Spinal cord (tissue), 10 donors: ENCODE results near the gene SPEM3. TPM values are rescaled to one million over a fixed set of nuclear protein-coding genes. Genes with fewer than 3 reads are reported as not detected.
"Not testable (repeated sequence)": the region's sequence is repeated elsewhere in the genome, so short reads cannot be mapped to it uniquely, and the experiment has no call there.

ENCODE experiments used
- DNase-seq, 6 donors: peaks; one replicate each; pipeline versions ENCODE4 v3.0.0 to v3.0.0-alpha.2; 2013 to 2015; ENCODE audit warnings: low spot score in 6 of 6, low read depth in 4 of 6
- H3K27ac ChIP-seq: one replicate; pipeline ENCODE4 v1.5.1; 2013; ENCODE audit warnings: low read depth, low read length, control low read depth
- H3K27me3 ChIP-seq: one replicate; pipeline ENCODE4 v1.6.1; 2013; ENCODE audit warnings: low read length; ENCODE audit not compliant: control insufficient read depth, insufficient read depth
- H3K36me3 ChIP-seq: one replicate; pipeline ENCODE4 v1.6.1; 2013; ENCODE audit warnings: low read length; ENCODE audit not compliant: control insufficient read depth, insufficient read depth
- H3K4me1 ChIP-seq: one replicate; pipeline ENCODE4 v1.6.1; 2013; ENCODE audit warnings: low read length; ENCODE audit not compliant: control insufficient read depth, insufficient read depth
- H3K4me3 ChIP-seq: one replicate; pipeline ENCODE4 v1.5.1; 2013; ENCODE audit warnings: low read depth, low read length, control low read depth
- H3K9me3 ChIP-seq: one replicate; pipeline ENCODE4 v1.6.1; 2013; ENCODE audit warnings: low read length; ENCODE audit not compliant: control insufficient read depth, insufficient read depth
- WGBS: methylation state at CpG from one replicate; pipeline ENCODE4 v1.1.5; 2013; ENCODE audit warnings: missing lambda C conversion rate; ENCODE audit not compliant: insufficient coverage; 5-methylcytosine and 5-hydroxymethylcytosine counted together
- polyA plus RNA-seq, 2 donors: library from polyadenylated mRNA; unstranded; fragments of 120-200 nt; gene quantifications; one replicate each; pipeline ENCODE4 v1.2.1, GENCODE V29; 2013; ENCODE audit not compliant: insufficient read length in 2 of 2
- total RNA-seq, 2 donors: library from RNA; depleted of rRNA in 1 of 2; stranded (reverse); fragments of 120-200 nt in 1 of 2; fragments of >200 nt in 1 of 2; gene quantifications; one replicate each; pipeline versions ENCODE4 v1.2.3 to v1.2.4, GENCODE V29; 2013 to 2014
- donor health status: healthy.

Gene SPEM3
- total and polyA plus RNA-seq, 4 donors = 0.05 TPM; not detected in 3

DNA sequence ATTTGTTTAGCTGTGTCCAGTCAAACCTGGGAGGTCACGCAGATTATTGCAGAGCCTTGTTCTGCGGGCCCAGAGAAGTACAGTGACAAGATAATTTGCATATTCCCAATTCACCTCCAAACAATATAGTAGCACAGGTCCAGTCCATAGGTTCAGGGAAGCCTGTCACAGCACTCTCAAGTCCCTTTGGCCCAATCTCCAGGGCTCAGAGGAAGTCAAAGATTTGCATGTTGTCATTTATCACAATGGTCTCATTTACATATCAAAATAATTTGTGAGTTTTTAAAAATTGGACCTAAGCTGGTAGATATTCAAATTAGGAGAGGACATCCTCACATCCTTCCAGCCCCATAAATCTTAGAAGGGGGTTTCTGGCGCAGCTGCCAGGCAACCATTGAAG lies 38.8 kb downstream of the SPEM3 start:
- H3K4me1 ChIP-seq = peaks cover 17% of the 10 kb centered on the region
- H3K4me3 ChIP-seq = no peak overlapping the region
- peaks cover 54% of the 10 kb centered on the region for H3K36me3 ChIP-seq
- H3K27me3 ChIP-seq = no peaks in the 10 kb centered on the region
- 57% methylated on average over 3 of the region's 3 CpGs for WGBS
- H3K27ac ChIP-seq = no peak overlapping the region
- no peak for DNase-seq
- no peaks in the 10 kb centered on the region for H3K9me3 ChIP-seq

DNA sequence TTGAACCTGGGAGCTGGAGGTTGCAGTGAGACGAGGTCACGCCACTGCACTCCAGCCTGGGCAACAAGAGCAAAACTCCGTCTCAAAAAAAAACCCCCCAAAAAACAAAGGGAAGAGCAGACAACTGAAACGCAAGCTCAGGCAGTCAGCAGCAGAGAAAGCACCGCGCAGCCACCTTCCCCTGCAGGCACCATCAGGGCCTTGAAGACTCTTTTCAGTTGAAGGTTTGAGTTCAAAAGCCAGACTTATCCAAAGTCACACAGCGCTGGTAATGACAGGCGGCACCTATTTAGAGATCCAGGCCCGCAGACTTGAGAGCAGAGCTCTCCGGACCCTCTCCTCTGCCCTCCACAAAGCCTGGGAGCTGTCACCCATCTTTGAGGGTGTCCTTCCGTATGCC lies 39.6 kb downstream of the SPEM3 start:
- Histone ChIP-seq H3K4me3 (no peak overlapping the region), H3K9me3 (no peaks in the 10 kb centered on the region), H3K27me3 (no peaks in the 10 kb centered on the region), H3K36me3 (peaks cover 46% of the 10 kb centered on the region), H3K27ac (no peak overlapping the region), H3K4me1 (peaks cover 17% of the 10 kb centered on the region)
- DNase-seq = no peak
- WGBS = 94% methylated on average over 9 of the region's 11 CpGs

DNA sequence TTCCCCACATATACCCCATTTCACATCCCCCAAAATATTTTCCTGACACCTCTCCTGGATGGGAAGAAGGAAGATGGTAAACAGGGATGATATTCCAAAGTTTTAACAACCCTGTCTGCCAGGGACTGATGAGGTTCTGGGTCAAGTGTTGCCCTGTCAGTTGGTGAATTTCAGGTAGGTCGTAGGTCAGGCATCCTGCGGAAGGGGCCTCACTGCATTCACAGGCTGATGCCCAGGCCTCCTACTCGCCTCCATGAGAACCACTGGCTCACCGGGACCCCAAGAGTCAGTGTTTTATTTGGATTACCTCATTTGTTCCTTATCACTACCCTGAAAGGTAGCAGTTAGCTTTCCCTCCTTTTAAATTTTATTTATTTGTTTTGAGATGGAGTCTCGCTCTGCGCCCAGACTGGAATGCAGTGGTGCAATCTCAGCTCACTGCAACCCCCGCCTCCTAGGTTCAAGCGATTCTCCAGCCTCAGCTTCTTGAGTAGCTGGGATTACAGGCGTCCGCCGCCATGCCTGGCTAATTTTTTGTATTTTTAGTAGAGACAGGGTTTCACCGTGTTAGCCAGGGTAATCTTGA lies 40.2 kb downstream of the SPEM3 start:
- Histone ChIP-seq H3K36me3 (peaks cover 40% of the 10 kb centered on the region), H3K9me3 (no peaks in the 10 kb centered on the region), H3K27me3 (no peaks in the 10 kb centered on the region), H3K4me3 (no peak overlapping the region), H3K27ac (no peak overlapping the region), H3K4me1 (peaks cover 17% of the 10 kb centered on the region)
- WGBS = 83% methylated on average over 5 of the region's 12 CpGs
- DNase-seq = no peak

DNA sequence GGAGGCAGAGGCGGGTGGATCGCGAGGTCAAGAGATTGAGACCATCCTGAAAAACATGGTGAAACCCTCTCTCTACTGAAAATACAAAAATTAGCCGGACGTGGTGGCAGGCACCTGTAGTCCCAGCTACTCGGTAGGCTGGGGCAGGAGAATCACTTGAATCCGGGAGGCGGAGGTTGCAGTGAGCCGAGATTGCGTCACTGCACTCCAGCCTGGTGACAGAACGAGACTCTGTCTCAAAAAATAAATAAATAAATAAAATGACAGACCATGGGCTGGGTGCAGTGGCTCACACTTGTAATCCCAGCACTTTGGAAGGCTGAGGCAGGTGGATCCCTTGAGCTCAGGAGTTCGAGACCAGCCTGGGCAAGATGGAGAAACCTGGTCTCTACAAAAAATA lies 41.2 kb downstream of the SPEM3 start:
- WGBS = 100% methylated on average over 1 of the region's 12 CpGs
- H3K27me3 ChIP-seq, H3K4me3 ChIP-seq, DNase-seq, H3K27ac ChIP-seq, H3K9me3 ChIP-seq: not testable (repeated sequence)
- H3K36me3 ChIP-seq = peaks cover 38% of the 10 kb centered on the region
- peaks cover 17% of the 10 kb centered on the region for H3K4me1 ChIP-seq

DNA sequence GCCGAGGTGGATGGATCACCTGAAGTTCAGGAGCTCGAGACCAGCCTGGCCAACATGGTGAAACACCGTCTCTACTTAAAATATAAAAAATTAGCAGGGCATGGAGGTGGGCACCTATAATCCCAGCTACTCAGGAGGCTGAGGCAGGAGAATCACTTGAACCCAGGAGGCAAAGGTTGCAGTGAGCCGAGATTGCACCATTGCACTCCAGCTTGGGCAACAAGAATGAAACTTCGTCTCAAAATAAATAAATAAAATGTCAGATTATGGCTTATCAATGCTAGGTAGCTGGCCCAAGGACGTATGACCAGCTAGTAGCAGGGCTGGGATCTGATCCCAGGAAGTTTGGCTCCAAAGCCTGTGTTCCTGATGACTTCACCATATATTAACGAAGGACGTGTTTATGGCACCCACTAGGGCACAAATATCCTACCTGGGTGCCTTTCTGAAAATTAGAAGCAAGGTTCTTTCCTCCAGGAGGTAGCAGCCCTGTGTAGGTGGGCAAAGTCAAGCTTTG lies 41.9 kb downstream of the SPEM3 start:
- not testable (repeated sequence) for H3K4me3 ChIP-seq, H3K27me3 ChIP-seq, H3K27ac ChIP-seq, H3K9me3 ChIP-seq, DNase-seq
- WGBS = 100% methylated on average over 2 of the region's 8 CpGs
- peaks cover 33% of the 10 kb centered on the region for H3K36me3 ChIP-seq
- peaks cover 17% of the 10 kb centered on the region for H3K4me1 ChIP-seq

DNA sequence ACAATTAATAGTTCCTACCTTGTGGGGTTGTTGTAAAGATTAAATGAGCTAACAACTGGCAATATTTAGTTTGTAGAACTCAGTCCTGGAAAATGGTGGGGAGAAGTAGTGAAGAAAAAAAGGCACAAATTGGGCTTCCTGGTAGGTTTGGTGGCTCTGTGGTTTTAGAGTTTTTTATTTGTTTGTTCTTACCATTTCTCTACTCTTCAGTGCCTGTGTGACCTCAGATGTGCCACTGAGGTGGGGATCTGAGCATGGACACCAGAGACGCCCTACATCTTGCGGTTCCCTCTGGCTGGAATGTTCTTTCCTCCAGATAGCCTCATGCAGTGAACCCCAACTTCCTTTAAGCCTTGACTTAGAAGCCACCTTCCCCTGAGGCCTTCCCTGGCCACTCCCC lies 43.1 kb downstream of the SPEM3 start:
- Histone ChIP-seq H3K4me1 (peaks cover 18% of the 10 kb centered on the region), H3K27ac (no peak overlapping the region), H3K4me3 (no peak overlapping the region), H3K27me3 (no peaks in the 10 kb centered on the region), H3K9me3 (no peaks in the 10 kb centered on the region), H3K36me3 (peaks cover 21% of the 10 kb centered on the region)
- WGBS = 90% methylated on average over 2 of the region's 2 CpGs
- DNase-seq = no peak

DNA sequence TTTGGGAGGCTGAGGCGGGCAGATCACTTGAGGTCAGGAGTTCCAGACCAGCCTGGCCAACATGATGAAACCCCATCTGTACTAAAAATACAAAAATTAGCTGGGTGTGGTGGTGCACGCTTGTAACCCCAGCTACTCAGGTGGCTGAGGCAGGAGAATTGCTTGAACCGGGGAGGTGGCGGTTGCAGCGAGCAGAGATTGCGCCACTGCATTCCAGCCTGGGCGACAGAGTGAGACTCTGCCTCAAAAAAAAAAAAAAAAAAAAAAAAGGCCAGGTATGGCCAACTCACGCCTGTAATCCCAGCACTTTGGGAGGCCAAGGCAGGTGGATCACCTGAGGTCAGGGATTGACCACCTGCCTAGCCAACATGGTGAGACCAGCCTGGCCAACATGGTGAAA lies 46.1 kb downstream of the SPEM3 start:
- not testable (repeated sequence) for H3K36me3 ChIP-seq, H3K9me3 ChIP-seq, H3K27ac ChIP-seq, DNase-seq, H3K27me3 ChIP-seq, H3K4me3 ChIP-seq
- 89% methylated on average over 7 of the region's 8 CpGs for WGBS
- H3K4me1 ChIP-seq = peaks cover 24% of the 10 kb centered on the region

DNA sequence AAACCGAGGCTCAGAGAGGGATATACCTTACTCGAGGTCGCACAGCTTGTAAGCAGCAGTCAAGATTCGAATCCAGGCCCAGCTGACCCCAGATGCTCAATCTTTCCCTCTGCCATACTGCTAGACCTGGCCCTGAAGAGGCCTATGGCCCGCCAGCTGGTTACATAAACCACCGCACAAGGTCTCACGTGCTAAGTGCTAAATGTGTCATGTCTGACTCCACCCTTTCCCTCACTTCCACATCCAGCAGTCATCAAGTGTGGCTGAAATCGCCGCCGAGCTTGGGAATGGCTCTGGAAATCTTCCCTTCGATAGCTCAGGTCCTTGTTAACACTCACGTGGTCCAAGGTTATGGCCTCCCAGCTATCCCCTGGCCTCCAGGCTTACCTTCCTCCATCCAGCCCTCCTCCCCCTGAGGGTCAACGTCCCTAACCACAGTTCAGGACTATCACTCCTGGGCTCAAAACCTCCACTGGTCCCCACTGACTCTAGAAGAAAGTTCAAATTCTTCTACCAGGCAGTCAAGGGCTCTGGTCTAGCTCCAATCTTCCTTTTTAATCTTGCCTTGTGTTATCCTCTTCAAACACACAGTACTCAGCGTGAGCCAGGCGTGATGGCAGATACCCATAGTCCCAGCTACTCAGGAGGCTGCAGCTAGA lies 47.2 kb downstream of the SPEM3 start:
- DNase-seq = no peak
- peaks cover 8% of the 10 kb centered on the region for H3K36me3 ChIP-seq
- no peaks in the 10 kb centered on the region for H3K27me3 ChIP-seq
- H3K4me1 ChIP-seq = peaks cover 35% of the 10 kb centered on the region
- H3K27ac ChIP-seq = no peak overlapping the region
- 89% methylated on average over 15 of the region's 15 CpGs for WGBS
- H3K4me3 ChIP-seq = no peak overlapping the region
- H3K9me3 ChIP-seq = no peaks in the 10 kb centered on the region

DNA sequence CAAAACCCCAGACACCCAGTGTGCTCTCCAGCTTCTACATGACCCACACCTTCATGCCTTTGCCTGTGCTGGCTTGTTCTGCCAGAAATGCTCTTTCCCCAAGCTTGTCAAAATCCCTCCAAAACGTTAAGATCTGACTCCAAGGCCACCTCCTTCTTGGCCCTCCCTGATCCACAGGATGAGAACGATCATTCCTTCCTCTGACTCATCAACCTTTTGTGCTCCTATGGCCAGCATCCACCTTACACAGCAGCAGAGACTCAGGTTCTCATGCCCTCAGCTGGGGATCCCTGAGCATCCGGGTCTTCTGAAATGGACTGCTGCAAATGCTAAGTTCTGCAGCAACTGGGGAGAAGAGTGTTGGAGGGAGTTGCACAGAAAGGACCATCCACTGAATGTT lies 47.8 kb downstream of the SPEM3 start:
- Histone ChIP-seq H3K4me1 (peaks cover 41% of the 10 kb centered on the region), H3K4me3 (no peak overlapping the region), H3K36me3 (peaks cover 8% of the 10 kb centered on the region), H3K27me3 (no peaks in the 10 kb centered on the region), H3K27ac (no peak overlapping the region), H3K9me3 (no peaks in the 10 kb centered on the region)
- 61% methylated on average over 3 of the region's 3 CpGs for WGBS
- no peak for DNase-seq

DNA sequence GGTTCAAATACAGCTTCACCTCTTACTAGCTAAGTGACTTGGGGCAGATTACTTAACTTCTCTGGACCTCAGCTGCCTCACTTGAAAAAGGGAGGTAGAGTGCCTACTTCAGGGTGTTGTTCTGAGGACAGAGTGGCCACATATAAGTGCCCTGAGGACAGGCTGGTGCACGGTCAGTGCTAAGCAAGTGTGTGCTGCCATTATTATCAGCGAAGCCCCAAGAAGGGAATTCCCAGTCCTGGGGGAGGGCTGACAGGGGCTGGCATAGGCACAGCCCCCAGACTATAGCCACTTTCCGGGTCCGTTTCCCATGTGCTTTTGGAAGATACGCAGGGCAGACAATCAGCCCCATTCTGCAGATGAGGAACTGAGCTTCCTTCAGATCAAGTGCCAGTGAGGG lies 48.3 kb downstream of the SPEM3 start:
- Histone ChIP-seq H3K4me3 (no peak overlapping the region), H3K27ac (no peak overlapping the region), H3K9me3 (no peaks in the 10 kb centered on the region), H3K27me3 (no peaks in the 10 kb centered on the region), H3K36me3 (peaks cover 11% of the 10 kb centered on the region), H3K4me1 (peaks cover 46% of the 10 kb centered on the region)
- 75% methylated on average over 5 of the region's 5 CpGs for WGBS
- no peak for DNase-seq
